GM19372 (cell line): ENCODE data around the gene SLC5A4.
"Not testable (repeated sequence)": the region's sequence is repeated elsewhere in the genome, so short reads cannot be mapped to it uniquely, and the experiment has no call there.

Experiments used
- ATAC-seq: cut with Tn5 transposase; IDR thresholded peaks from one replicate; pipeline ENCODE4 v1.9.1; 2021; ENCODE audit warnings: mild to moderate bottlenecking, low read depth, moderate library complexity; ENCODE audit not compliant: unreplicated experiment

Gene SLC5A4

DNA sequence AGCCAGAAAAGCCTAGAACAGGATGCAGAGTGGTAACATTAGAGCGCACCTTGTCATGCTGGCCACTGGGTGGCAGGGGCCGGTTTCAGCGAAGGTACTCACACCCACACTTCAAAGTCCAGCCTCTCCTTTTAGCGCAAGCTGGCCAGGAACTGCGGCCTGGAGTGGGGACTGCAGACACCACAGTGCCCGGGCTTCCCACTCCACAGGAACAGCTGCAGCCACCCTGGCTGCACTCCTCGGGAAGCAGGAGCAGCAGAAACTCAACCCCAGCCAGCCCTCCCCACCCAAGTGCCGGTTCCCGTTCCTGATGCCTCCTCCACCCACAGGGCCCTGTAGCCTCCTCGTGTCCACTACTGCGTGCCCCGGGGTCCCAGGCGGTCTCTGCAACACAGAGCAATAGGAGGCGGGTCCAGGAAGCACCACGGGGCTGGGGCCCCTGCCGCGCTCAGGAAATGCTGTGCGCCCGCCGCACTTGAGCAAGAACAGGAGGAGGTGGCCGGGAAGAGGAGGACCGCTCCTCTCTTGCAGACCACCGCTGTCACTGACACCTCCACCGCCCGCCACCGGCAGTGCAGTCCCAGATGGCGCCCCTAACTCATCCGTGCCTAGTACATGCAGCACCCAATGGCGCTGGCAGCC is 52.5 kb downstream of the SLC5A4 start:
- ATAC-seq: no peak

DNA sequence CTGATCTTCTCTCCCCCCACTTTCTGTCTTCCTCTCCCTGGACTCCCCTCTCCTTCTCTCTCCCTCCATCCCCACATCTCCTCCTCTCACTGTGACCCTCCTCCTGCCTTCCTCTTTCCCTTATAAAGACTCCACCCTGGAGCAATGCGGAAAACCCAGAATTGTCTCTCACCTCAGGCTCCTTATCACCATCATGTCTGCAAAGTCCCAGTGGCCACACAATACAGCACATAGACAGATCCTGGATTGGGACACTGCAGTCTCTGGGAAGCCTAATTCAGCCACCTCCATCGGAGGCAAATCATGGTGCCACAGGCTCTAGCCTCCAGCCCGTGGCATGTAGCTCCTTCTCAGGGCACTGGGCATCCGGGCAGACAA is 53.0 kb downstream of the SLC5A4 start:
- ATAC-seq: no peak

DNA sequence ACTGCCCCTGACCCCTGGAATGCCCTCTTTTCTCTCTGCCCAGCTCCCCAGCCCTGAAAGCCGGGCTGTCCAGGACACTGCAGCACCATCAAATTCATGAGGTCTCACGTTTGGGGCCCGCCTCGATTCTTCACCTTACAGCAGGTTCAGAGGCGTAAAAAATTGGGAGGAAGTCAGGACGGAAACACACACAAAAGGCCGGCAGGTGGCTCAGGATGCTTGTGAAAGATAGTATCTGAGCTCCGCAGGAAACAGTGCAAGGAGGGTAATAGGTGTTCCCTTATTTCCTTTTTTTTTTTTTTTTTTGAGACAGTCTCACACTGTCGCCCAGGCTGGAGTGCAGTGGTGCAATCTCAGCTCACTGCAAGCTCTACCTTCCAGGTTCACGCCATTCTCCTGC is 54.4 kb downstream of the SLC5A4 start:
- ATAC-seq: no peak

DNA sequence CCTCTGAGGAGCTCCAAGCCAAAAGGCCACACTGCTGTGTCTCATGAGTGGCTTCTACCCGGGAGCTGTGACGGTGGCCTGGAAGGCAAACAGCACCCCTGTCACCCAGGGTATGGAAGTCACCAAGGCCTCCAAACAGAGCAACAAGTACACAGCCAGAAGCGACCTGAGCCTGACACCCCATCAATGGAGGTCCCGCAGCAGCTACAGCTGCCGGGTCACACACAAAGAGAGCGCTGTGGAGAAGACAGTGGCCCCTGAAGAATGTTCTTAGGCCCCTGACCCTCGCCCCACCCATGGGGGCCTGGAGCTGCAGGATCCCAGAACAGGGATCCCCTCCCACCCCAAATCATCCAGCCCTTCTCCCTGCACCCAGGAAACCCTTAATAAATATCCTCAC is 55.2 kb downstream of the SLC5A4 start:
- ATAC-seq: no peak

DNA sequence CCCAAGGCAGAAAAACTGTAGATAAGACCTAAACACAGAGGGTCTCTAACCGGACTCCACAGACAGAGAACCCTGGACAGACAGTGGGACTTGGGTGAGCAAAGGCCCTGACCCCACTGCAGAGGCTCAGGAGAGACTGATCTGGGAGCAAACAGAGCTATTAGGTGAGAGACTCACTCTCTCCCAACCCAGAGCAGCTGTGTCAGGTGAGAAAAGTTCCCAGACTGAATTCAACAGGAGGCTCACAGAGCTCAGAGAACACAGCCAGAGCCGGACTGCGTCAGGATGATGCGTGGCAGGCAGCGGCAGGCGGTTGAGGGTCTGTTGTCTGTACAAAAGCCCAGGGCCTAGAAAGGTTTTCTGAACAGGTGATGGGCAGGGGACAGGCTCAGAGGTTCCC is 55.8 kb downstream of the SLC5A4 start:
- ATAC-seq: no peak

DNA sequence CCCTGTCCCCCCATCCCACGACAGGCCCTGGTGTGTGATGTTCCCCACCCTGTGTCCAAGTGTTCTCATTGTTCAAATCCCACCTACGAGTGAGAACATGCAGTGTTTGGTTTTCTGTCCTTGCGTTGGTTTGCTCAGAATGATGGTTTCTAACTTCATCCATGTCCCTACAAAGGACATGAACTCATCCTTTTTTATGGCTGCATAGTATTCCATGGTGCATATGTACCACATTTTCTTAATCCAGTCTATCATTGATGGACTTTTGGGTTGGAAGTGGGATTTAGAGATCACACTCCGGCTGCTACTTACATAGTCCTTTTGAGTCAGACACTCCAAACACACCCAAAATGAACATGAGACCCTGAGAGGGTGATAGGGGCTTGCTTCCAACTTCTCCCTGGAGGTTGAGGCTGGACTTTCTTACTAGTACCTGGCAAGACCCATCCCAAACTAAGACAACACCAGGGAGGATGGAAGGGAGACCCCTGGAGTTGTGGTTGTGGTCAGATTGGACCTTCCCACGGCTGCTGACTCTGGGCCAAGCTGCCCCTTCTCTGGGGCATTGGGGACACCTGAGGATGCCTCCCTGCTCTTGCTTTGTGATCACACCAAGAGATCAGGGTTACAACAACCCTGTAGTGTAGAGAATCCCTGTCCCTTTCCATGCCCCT is 57.5 kb downstream of the SLC5A4 start:
- ATAC-seq: not testable (repeated sequence)

DNA sequence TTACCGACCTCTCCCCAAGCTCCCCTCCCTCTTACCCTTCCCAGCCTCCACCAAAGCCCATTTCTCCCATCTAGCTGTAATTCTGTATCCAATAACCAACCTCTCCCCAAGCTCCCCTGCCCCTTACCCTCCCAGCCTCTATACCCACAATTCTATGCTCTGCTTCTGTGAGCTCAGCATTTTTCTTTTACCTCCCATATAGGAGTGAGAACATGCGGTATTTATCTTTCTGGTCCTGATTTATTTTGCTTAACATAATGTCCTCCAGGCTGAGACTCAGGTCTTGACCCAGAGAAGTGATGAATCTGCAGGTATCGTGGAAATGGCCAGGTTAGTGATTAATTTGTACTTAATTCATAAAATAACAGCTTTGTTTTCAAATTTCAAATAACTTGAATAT is 59.2 kb downstream of the SLC5A4 start:
- not testable (repeated sequence) for ATAC-seq

DNA sequence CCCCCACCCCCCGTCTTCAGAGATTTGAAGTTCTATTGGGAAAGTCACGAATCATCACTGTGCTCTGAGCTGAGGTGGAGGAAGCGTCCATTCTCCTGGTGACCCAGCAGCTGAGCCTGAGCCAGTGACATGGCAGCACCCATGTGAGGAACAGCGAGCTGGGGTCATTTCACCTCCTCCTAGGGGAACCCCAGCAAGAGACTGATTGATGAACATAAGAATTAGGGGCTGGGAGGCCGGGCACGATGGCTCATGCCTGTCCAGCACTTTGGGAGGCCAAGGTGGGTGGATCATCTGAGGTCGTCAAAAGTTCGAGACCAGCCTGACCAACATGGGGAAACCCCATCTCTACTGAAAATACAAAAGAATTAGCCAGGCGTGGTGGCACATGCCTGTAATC is 61.8 kb downstream of the SLC5A4 start:
- ATAC-seq: not testable (repeated sequence)

DNA sequence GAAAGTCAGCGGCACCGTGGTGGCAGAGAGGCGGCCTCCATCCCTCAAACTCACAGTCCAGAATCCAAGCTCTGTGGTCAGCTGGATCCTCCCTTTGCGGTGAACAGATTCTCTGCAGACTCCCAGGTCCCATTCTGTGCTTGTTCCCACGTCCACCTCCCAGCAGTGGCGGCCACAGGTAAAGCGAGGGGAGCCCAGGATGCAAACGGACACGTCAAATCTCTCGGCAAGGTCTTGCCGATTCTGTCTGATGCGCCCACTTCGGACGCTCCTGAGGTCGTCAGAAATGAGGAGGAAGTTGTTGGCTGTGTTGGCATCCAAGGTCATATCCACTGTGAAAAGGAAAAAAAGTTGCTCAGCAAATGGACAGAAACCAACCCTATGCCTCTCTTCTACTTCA is 64.1 kb downstream of the SLC5A4 start:
- not testable (repeated sequence) for ATAC-seq

DNA sequence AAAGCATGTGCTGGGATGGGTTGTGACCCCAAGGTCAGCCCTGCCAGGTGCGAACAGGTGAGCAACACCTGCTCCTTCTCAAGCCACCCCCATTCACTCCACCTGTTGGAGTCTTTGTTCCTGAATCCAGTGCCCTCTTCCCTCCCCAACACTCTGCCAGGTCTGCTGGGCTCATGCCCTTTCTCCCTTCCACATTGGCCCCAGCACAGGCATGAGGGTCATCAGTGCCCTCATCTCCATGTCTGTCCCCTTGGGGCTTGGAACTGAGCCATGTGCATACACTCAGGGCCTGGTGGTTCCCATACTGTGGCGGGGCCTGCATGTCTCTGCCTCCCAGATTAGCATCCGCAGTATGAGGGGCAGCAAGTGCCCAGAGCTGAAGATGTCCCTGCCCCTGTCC is 69.3 kb downstream of the SLC5A4 start:
- ATAC-seq: no peak

DNA sequence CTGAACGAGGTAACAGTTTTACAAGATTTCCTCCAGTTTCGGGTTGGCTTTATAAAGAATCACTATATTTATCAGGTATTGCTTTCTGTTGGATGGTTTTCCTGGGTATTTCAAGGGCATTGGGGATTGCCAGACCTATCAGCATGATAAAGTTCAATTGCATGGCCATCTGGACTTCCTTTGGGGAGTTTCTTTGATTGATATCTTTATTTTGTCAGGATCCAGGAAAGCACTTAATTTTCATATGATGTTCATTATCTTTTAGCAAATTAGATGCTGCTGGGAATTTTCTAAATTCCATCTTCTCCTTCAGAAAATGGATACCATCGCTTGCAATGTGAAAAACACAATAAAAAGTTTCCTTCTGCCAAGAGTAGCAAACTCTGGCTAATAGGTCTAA is 71.5 kb downstream of the SLC5A4 start:
- ATAC-seq: no peak

DNA sequence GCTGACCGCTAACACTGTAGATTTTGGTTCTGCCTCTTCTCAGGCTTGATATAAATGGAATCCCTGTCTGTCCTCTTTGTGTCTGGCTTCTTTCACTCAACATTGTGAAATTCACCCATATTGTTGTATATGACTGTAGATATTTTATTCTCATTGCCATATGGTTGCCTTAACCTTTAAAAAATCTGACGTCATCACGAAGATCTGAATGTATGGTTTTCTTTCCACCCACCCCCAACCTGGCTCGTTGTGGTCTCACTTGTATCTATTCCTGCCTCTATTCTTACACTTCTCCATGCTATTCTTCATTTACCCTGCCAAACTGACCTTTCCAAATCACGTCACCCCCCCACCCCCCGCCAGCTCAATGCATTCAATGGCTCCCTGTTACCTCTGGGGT is 74.1 kb downstream of the SLC5A4 start:
- no peak for ATAC-seq

DNA sequence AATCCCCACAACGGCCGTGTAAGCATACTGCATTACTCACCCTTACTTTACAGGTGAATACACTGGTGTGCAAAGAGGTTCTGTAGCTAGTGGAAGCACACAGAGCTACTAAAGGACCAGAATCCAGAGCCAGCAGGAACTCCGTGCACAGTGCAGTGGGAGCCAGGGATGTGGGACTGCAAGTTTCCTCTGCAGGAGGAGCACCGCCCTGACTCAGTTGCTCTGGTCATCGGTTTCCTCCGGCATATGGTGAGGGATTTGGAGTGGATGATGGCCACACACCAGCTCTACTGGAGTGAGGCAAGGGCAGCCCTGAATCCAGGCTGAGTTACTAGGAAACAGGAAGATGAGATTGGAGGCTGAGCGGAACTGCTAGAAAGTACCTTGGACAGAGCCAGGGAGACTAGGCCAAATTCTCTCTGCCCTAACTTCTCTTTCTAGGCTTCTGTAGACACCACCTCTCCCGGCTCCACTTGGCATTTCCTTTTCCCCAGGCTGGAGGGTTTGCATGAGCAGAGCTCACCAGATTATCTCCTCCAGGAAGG is 77.9 kb downstream of the SLC5A4 start:
- ATAC-seq: no peak

DNA sequence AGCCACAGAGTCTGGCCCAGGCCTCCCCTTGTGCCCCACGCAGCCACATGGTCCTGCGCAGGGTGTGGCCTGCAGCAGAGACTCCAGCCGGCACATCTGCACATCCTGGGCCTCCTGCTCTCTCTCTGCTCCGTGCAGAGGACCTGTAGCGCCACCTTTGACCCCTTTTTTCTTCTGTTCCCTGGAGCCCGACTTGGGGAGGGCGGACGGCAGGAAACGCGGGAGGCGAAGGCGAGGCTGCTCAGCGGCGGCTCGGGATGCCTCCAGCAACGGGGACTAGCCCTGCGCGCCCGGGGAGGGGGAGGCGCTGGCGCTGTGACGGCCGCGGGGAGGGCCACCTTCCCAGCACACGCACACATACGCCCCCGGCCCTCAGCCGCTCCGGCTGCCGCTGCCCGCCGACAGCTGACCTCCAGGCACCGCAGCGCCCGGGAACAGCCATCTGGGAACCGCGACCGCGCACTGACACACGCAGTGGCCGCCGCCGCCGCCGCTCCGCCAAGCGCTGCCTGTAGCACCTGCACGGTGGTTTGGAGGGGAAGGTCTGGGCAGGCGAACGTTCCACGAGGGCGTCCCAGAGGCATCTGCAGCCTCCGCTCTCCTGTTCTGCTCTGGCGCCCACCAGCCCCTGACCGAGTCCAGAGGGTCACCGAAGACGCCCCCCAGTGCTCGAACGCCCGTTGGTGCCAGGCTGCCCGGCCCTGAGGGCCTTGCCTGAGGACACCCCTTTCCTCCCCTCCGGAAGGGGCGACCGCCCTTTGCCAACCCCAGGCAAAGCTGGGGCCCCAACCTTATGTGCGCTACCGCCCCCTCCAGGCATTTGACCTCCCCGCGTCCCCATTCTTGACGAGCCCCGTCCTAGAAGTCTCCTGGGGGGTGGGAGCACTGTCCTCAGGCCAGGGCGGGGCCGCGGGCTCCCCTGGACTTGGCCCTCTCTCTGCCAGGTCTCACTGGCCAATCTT is 79.2 kb downstream of the SLC5A4 start:
- ATAC-seq: no peak

DNA sequence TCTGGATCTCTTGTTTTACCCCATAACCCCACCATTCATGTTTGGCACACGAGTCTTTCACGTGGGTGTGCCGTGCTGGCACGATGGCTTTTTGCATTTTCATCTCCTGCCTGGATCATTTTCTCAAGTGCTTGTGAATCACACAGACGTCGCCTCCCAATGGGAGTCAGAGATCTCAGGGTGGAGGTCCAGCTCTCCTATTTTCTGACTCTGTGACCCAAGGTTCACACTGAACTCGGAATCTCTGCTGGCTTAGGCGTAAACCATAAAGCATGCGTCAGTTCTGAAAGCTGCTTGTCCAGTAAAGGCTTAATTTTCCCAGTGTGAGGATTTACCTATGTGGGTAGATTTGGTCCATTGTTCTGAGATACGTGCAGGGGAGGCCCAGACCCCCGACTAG is 80.0 kb downstream of the SLC5A4 start:
- ATAC-seq: no peak
